HT1080 (cell line): ENCODE data around the gene SORBS2. TPM values are rescaled to one million over a fixed set of nuclear protein-coding genes. Genes with fewer than 3 reads are reported as not detected.

Experiments
- DNase-seq: peaks from one replicate; pipeline ENCODE4 v3.0.0-alpha.2; 2015; ENCODE audit warnings: low read depth
- total RNA-seq: library from RNA; depleted of rRNA; stranded (reverse); fragments of >200 nt; shearing (Covaris generic); gene quantifications from 2 replicates; pipeline ENCODE4 v1.2.3, GENCODE V29; 2014

SORBS2 gene
- total RNA-seq, 1 experiment from 2014 or later = 14.6 TPM

DNA sequence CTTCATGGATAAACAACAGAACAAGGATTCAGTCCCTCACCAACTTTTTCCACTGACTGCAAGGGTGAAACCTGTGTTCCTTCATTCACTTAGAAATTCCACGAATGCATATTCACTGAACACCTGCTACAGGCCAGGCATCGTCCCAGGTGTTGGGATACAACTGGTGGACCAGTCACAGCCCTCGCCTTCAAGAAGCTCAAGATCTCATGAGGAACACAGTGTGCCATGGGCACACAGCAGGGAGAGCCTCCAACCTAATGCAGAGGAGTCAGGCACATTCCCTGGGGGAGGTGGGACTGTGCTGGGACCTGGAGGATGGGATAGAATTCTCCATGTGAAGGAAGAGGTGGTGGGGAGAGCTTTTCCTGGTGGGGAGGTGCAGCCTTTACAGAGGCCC is 169.1 kb downstream of the SORBS2 start:
- no peak for DNase-seq

DNA sequence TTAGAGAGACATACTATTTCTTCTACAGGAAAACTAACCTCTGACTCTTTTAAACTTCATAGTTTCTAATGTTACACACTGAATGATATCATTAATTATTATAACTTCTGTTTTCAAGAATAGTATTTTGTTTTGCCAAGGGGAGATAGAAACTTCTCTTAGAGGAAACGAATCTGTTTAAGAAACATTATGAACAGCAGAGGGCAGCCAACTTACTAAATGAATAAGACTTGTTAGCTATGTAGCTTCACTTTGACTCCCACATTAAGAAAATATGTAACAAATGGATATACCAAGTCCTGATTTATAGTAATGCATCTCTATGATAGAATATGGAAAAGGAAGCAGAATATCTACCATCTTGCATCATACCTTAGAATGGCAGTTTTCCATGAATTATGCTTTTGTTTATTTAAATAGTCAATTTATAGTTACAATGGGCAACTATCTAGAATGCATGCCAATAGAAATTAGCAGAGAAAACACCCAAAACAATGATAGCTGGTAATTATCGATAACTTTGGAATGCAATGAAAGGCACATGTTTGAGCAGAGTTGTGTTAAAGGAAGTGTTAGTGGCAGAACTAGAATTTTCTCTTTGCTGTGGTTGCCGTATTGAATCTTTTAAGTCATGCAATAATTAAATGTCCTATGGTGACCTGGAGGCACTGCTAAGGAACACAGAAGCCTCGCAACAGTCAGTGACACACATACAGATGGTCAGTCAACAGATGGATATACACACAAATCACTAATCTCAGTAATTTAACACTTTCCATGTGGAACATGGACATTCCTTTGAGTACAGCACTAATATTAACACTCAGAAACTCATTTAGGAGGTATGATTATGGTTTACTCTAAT is 171.0 kb downstream of the SORBS2 start:
- peak; percentile 54 for DNase-seq

- DNase-seq = no peak
These were observed 173.3 kb downstream of the SORBS2 start for GRCh38 chr4:185638548-185639301.

GRCh38 chr4:185638093-185638492 is 173.9 kb downstream of the SORBS2 start:
- no peak for DNase-seq

- DNase-seq = no peak
These were observed 174.7 kb downstream of the SORBS2 start for GRCh38 chr4:185637163-185637875.

- peak; percentile 10 for DNase-seq
These were observed 177.8 kb downstream of the SORBS2 start for GRCh38 chr4:185634066-185634652.

GRCh38 chr4:185626798-185627197 is 185.2 kb downstream of the SORBS2 start:
- no peak for DNase-seq

DNA sequence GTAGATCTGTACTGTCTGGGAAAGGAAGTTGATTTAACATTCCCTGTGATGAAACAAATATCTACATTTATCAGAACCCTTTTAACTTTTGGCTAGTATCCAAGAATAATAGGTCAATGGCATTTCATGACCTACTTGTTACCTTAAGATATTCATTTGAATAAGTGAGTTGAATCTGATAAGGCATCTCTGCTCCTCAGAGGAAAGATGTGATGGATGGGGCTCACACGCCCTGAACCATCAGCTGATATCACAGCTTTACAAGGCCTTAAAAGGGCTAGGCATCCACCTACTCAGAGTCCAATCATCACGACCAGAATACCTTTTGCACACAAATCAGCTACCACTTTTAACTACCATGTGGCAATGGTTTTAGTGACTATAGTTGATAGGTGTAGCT is 186.5 kb downstream of the SORBS2 start:
- no peak for DNase-seq

DNA sequence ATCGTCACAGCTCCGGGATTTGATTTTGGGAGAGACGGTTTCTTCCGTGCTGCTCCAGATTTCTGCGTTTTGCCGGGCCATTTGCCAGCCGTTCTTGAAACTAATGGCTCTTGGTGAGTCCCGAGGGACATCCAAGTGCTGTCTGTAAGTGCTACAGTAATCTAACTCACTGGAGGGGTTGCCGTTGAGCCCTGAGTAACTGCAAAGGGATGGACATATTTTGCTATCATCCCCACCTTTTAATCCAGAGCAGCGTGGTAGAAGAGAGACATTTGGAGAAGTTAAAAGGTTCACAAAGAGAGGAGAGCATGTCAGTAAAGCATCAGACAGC is 187.8 kb downstream of the SORBS2 start:
- DNase-seq = no peak

DNA sequence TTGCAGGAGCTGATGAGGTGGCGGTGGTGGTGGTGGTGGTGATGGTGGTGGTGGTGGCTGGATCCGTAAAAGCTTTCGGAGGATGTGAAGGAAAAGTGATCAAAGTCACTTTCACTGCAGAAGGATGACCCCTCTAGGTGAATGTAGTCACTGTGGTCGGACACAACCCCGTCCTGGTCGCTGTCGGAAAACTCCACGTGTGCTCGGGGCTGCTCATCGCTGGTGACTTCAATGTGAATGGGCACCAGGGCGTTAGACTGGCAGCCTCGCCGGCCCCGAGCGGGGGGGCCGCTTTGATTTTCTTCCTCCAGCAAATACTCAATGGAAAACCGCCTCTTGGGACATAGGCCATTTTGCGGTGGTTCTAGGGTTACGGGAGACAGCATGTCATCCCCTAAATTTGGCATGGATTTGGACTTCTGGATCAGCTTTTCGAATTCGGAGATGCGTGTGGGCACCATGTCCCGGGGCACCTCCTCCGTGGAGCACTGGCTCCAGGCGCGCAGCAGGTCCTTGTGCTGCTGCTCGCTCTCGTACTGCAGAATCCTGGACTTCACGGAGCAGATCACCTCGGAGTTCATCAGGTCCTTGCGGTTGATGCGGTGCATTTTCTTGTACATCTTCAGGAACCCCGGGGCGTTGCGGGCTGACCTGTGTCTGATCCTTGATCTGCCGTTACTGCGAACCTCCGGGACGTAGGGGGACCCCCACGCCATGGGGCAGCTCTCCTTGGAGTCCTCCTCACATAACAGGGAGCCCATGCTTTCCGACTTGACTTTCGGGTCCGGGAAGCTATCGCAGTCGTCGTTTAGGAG is 188.3 kb downstream of the SORBS2 start:
- DNase-seq = no peak

DNA sequence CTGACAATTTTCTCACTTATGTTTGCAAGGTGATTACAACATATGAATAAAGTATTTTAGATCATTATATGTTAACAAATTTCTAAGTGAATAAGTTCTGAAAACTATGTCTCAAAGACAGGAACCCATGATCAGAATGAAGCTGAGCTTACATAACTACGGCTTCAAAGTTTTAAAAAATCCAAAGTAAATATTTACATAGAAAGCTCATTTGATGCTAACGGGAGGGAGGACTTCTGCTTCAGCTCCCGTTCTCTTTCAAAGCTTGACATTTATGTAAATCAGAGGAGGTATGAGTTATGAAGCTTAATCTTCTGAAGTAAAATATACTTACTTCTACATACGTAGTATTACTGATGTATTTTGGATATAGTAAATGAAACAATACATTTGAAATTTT is 203.8 kb downstream of the SORBS2 start:
- no peak for DNase-seq

DNA sequence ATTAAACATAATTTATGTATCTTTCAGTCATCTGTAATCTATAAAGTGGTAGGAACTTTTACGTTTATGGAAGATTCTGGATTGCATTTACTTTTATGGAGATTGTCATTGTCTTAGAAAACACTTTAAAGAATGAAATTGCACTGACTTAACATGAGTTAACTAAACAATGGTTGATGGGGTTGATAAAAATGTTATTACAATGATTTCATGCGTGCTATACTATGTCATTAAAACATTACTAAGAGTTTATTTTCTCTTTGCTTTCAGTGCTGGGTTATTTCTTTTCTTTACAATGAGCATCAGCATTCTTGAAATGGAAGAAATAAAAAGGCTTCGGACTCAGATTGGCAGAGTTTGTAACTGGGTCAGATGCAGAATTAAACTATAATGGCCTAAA is 209.6 kb downstream of the SORBS2 start:
- no peak for DNase-seq

DNA sequence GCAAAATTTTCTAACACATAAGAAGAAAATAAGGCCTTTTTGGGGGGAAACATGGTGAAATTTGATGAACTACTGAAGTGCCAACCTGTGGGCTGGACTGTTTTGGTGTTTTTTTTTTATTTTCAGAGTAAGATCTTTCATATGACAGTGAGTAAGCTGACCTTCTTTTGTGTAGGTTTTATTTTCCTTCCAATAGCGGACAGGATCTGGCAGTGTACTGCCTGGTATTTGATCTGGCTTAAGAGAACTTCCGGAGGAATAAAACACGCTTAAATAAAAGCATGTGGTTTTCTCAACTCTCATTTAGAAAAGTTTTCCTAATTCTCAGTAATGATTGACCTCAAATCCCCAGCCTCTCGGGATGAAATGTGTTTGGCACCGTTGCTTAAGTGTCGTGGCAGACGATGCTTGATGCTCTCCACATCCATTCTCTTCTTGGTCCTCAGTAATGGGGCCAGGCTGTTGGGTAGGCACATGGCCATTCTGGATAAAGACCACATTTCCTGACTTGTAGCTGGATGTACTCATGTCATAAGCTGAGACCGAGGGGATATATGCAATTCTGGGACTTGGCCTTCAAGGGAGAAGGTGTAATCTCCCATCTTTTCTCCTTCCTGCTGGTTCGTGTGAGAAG is 211.1 kb downstream of the SORBS2 start:
- DNase-seq = no peak

DNA sequence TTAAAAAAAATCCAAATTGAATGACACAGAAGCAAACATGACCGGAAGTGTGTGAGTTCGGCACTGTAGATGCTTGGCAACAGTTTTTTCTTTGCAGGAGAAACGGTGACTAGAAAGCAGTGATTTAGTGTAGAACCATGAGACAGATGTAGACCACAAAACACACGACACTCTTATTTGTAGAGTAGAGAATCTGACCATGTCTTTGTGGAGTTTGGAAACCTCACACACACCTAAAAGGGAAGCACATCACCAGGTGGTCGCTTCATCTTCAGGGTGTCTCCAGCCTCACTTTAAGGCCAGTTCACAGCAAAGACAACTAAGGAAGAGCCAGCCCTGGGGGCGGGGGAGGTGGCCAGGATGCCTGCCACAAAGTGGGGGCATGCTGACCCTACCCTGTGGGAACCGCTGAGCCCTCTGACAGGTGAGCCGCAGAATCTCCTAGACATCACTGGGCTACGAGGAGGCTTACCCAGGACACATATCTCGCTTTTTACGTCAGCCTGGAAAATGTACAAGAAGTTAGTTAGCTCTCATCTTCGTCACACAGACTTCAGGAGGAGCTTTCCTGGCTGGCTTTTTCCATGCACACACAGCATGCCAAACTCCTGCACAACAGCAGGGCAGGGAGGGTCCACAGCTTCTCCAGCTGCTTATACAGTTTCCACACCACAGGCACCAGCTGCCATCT is 212.3 kb downstream of the SORBS2 start:
- DNase-seq = no peak

DNA sequence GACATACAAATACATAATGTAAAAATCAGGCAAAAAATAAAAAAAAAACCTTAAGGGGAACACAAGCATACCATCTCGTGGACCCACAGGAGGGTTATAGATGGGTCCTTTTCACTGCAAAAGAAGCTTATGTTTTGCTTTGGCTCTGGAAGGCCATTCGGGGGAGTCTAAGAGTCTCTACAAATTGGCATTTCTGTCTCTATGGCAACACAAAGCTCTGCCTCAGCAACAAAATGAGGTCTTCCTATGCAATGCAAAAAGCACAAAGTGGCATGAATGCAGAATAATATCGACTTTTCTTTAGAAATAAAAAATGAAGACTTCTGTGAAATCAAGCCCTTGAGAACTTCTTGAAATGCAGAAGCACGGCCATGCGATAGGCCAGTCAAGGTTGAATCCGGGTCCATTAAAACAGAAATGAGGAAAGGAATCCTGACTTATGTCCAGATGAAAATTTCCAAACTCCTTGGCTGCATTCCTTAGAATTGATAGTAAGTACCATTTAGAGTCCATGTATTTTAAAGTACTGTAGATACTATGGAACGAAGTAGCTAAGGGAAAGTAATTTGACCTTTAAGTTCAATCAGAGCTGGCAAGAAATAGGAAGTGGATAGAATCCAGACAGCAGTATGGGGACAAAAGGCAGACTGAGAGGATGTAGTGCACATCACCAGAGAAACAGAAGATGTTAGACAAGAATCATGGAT is 213.0 kb downstream of the SORBS2 start:
- DNase-seq = no peak

DNA sequence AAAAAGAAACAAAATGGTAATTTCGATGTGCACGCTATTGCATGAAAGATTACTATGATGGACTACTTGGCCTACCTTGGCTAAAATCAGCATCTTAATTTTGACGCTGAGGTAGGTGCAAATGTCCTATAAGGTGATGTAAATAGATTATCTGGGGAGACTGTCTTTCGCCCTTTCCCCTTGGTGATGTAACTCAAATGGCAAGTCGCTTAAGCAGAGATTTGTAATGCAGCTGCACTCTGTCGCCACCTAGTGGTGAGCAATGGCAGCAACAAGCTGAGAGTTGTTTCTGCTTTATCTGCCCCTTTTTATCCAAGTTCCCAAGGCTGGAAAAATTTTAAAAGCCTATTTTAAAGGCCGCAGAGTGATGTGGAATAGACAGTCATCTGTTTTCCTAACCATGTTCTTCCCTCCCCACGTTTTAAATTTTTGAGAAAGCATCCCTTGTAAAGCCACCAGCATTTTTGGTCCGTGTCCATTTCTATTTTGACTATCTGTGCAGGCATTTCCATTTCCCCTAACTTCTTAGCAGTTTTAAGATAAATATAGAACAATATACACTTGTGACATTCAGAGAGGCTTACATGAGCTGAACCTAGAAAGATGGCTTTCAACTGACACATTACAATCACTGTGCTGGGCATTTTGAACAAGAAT is 214.3 kb downstream of the SORBS2 start:
- peak; percentile 71 for DNase-seq

DNA sequence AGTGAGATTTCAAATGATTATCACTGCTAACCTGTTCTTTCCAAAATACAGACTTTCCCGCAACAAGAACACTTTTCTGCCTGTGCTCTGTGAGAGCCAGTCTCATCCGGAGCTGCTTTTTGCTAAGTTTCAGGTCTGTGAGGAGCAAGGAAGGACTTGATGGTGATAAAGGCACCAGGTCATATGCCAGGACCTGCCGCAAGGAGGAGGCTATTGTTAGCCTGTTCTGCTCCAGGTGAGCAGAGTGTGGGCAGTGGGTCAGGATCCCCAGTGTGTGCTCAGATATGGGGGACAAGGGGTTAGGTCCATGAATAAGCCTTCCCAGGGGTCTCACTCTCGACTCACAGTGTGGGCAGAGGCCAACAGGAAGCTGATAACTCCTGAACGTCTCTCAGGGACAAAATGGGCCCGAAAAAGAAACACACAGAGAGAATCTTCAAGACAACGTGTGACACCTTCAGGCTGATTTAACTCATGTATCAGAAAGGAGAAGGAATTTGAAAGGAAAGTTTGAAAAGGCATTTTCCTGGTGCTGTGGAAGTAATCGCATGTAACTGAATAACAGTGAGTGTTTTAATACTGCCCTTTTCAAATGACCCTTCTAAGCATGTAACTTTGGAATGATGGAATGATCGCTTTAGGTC is 219.0 kb downstream of the SORBS2 start:
- DNase-seq = peak; percentile 11

GRCh38 chr4:185592438-185592837 is 219.6 kb downstream of the SORBS2 start:
- DNase-seq = no peak
